HG02678 (cell line): ENCODE results near the gene PPP1CC.
A peak's percentile ranks its signal among the peaks of the same experiment; 100 is the strongest.
"Not testable (repeated sequence)": the region's sequence is repeated elsewhere in the genome, so short reads cannot be mapped to it uniquely, and the experiment has no call there.

ENCODE experiments used
- ATAC-seq: cut with Tn5 transposase; IDR thresholded peaks from one replicate; pipeline ENCODE4 v1.9.1; 2021; ENCODE audit warnings: mild to moderate bottlenecking, moderate library complexity; ENCODE audit not compliant: unreplicated experiment

Gene PPP1CC

DNA sequence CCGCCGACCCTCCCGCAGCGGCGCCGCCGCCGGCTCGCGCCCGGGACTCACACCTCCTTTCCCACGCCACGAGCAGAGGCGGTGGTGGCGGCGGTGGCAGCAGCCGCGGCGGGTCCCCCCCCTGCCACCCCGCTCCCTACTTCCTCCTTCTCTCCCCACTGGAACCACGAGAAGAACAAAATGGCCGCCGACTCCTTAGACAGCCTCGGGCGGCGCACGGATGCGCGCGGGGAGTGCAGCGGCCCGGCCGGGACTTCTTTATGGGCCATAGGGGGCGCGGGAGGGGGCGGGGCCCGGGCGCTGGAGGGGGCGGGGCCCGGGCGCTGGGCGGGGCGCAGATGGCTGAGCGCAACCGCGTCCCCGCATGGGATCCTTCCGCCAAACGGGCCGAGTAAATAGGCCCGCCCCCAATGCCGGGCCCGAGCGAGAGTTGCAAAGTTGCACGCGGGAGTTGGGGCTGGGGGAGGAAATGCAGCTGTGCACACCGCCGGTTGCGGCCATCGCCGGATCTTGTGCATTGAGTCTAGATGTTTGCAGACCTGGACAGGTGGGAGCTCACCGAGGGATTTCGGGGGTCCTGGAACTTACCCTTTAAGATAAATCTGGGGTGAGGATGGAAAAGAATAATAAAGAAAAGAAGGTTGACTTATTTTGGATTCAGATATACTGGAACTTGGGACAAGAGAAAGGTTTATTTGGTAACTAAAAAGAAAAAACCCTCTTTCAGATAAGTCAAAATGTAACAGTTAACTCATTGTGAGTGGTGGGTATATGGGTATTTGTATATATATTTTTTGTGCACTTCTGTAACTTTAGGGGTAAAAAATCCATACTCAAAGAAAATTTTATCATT, at the start of gene PPP1CC:
PPP1CC (minus strand) TSS at position 174 of the 853 bp plus-strand sequence. CDS start 184 bp downstream, outside the sequence.
- ATAC-seq: peak; percentile 81

GRCh38 chr12:110791589-110791988, 48.9 kb upstream of the PPP1CC start:
- no peak for ATAC-seq

DNA sequence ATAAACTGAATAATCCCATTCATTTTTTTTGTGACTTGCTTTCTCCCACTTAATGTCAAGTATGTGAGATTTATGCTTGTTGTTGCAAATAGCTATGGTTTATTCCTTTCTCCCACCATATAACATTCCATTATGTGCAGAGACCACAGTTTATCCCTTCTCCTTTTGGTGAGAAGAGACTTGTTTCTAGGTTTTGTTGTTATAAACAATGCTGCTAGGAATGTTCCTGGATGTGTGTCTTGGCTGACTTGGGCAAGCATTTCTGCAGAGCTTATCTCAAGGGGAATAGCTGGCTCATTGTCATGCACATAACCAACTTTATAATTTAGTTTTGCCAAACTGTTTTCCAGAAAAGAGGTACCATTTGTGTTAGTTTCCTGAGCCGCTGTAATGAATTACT, 47.6 kb upstream of the PPP1CC start:
- ATAC-seq: no peak

DNA sequence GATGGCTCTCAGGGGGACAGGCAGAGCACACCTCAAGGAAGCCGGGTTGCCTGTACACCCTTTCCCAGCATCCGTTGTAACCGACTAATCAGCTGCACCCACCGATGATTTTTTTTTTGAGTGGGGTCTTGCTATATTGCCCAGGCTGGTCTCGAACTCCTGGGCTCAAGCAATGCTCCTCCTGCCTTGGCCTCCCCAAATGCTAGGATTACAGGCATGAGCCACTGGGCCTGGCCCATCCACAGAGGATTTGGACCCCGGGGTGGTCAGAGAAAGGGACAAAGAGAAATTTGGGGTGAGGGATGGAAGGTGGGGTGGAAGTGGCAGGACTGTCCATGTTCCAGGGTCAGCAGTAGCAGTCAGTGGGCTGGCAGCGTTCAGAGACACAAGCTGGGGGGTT, 43.3 kb upstream of the PPP1CC start:
- ATAC-seq: no peak

- ATAC-seq: no peak
Measured at GRCh38 chr12:110785240-110785639, 42.5 kb upstream of the PPP1CC start.

GRCh38 chr12:110782922-110783321, 40.2 kb upstream of the PPP1CC start:
- no peak for ATAC-seq

DNA sequence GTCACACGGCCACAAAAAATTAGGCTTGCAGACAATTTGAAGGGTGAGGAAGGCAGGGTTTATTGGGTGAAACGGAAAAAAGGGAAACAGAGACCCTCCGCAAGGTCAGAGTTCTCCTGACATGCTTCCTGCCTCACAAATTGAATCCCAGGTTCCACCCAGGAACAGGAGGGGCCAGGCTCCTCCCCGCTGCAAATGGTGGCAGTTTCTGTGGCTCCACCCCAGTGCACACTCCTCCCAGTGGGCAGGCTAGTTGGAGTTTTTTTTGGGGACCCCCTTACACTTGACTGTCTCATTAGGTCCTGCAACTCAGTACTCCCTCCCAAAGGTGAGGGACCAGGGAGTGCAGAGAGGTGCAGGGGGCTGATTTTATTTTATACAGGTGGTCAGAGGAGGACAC, 39.4 kb upstream of the PPP1CC start:
- ATAC-seq: no peak

DNA sequence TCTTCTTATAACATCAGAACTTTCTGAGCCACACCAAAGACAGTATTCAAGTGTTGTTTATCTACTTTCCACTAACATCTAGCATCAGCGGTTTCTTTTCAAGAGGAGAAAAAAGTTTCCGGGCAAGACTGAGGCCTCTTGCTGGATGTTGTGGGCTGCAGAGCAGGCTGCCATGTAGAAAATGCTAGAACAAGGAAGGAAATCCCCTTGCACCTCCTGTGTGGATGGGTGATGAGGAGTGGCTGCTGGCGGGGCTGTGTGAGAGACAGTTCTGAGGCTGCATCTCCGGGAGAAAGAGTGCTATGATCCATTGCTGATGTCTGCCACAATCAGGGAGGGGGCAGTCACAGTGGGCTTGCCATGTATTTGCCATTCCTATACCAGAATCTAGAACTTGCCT, 37.8 kb upstream of the PPP1CC start:
- no peak for ATAC-seq

- ATAC-seq: no peak
Measured at GRCh38 chr12:110778833-110779577, 36.3 kb upstream of the PPP1CC start.

GRCh38 chr12:110776410-110776809, 33.7 kb upstream of the PPP1CC start:
- ATAC-seq: peak; percentile 91

GRCh38 chr12:110775997-110776396, 33.3 kb upstream of the PPP1CC start:
- ATAC-seq: no peak

DNA sequence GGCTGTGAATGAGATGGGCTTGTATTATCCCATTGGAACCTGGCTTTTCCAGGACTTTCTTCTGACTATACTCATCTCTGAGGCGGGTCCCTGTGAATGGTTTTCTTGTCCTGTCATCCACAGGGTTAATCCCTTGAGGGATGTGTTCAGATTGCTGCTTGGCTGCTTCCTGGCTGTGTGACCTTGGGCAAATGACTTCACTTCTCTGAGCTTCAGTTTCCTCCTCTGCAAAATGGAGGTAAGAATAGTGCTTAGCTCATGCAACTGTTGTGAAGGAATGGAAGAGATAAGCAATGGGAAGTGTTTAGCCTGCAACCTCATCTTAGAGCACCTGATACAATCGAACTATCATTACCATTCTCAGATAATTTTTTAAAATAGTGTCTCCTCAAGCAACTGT, 32.1 kb upstream of the PPP1CC start:
- no peak for ATAC-seq

GRCh38 chr12:110768960-110769359, 26.3 kb upstream of the PPP1CC start:
- ATAC-seq: no peak

DNA sequence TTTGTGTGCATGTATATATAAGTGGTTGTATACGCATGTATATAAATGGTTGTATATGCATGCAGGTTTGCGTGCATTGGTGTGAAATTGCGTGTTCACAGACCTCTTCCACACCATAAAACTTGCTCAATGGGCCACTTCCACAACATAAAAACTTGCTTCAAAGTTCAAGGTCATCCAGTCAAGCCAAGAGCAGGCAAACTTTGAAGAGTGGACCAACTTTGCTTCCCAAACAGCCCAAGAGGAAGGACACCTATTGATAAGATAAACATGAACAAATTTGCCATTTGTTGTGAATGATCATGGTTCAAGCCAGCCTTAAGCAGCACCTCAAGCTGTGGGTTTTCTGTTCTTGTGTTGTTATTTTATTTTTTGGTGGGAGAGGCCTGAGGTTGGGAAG, 25.2 kb upstream of the PPP1CC start:
- ATAC-seq: no peak

- no peak for ATAC-seq
Measured at GRCh38 chr12:110766311-110767154, 23.8 kb upstream of the PPP1CC start.

GRCh38 chr12:110765572-110765971, 22.9 kb upstream of the PPP1CC start:
- not testable (repeated sequence) for ATAC-seq

DNA sequence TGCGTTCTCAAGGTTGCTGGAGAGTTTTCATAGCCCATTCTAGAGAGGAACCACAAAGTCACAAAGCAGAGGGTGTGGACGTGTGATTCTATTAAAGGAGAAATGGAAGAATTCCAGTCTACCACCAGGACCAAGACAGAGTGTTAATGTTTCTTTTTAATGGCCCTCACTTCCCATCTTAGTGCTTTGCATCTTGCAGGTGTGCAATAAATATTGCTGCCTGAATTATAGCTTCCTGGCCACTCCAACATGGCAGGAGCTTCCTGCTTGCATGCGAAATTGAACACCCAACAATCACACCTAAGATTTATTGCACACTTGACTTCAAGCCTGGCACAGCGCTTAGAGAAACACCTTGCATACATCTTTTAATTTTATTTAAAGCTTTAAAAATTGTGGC, 22.4 kb upstream of the PPP1CC start:
- ATAC-seq: no peak

DNA sequence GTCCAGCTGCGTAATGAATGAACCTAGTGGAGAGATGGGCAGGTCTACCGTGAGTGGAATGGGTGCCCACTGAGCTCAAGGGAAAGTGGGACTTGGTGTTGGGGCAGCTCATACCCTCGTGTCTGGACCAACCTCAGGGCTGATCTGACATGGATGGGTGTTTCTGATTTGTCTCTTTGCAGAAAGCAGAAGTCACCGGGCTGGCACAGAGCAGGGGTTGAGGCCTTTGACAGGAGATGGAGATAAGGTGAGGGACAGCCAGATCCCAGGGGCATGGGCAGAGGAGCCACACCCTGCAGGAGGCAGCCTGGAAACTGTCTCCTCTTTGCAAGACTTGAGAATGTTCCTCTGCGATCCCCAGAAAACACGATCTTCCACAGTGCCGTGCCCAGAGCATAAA, 20.9 kb upstream of the PPP1CC start:
- no peak for ATAC-seq

DNA sequence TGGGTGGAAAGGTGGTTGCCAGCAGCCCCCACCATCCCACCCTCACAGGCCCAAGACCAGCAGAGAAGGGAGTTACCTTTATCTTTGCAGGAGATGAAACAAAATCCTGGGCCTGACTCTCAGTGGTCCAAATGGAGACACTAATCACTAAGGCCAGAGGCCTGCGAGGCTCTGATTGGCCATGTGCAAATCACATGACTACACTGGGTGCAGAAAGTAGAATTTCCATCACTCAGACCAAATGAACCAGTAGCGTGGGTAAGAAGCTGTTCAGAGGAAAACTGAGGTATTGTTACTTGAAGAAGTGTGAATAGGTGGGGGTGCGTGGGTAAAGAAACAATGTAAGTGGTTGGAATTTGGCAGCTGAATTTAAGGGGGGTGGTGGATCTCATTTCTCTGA, 20.2 kb upstream of the PPP1CC start:
- no peak for ATAC-seq

DNA sequence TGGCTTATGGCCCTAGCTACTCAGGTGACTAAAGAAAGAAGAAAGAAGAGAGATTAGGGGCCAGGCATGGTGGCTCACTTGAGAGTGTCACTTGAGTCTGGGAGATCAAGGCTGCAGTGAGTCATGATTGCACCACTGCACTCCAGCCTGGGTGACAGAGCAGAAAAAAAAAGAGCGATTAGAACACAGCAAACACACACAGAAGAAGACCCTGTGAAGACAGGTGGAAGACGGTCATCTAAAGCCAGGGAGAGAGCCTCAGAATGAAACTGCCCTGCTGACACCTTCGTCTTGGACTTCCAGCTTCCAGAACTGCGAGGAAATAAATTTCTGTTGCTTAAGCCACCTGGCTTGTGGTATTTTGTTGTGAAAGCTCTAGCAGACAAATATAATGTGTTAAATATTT, 17.5 kb upstream of the PPP1CC start:
- ATAC-seq: no peak

DNA sequence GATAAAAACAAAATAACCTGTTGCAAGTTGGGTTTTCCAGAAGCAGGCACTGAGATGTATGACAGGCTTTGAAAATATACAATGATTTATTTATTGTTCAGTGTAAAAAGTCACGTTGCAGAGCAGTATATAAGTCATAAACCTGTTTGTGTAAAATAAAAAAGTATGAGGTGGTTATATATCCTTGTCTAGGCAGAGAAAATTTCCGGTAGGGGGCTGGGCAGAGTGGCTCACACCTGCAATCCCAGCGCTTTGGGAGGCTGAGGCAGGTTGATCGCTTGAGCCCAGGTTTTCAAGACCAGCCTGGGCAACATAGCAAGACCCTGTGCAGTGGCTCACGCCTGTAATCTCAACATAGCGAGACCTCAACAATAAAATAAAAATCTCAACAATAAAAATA, 16.2 kb upstream of the PPP1CC start:
- ATAC-seq: no peak
